GM18499 (cell line): ENCODE results near the gene TCERG1L.
"Not testable (repeated sequence)": the region's sequence is repeated elsewhere in the genome, so short reads cannot be mapped to it uniquely, and the experiment has no call there.

Source experiments
- ATAC-seq: cut with Tn5 transposase; IDR thresholded peaks from one replicate; pipeline ENCODE4 v1.9.1; 2021; ENCODE audit warnings: moderate number of reproducible peaks; ENCODE audit not compliant: insufficient read depth, unreplicated experiment

TCERG1L gene

DNA sequence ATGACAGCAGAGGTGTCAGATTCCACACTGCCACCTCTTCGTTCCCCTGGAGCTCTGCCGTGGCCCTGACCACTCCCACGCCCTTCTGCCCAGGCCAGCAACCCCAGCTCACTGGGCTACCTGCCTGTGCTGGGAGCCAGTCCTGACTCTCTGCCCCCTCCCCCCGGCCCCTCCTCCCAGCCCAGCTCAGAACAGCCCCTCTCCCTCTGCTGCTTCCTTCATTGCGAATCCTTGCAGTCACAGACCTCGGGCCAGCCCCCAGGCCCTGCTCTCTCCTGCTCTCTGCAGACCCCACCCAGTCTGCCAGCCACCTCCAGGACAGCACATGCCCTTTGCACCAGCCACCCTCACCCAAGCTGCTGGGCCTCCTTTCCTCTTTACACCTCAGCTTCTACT lies 60.4 kb downstream of the TCERG1L start:
- no peak for ATAC-seq

DNA sequence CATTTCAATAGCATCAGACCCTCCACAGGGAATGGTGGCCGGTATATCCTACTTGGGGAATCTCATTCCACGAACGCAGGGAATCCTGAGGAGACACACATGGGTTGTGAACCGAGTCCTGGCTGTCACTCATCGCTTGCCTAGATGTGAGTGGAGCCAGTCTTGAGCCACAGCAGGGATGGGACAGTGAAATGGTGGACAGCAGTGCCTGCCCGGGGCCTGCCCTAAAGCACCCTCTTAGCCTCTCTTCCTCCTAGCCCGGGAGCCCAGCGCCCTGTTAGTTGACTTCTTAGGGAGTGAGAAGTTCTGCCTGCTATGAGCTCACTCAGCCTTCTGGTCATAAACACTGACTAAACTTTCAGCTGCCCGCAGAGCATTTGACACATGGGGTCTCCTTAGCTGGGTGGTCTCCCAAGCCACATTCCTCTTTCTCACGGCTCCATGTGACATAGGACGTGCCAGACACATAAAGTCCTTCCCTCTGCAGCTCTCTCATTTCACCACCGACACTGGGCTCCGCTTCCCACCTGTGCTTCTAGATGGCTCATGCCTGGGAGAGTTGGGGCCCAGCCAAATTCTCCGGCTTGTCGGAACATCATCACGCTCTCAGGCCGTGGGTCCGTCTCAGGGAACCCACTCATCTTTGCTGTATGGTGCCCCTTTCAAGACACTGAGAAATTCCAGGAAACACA lies 60.9 kb downstream of the TCERG1L start:
- ATAC-seq = no peak

- ATAC-seq = no peak
Measured at GRCh38 chr10:131249955-131250344, 61.6 kb downstream of the TCERG1L start.

DNA sequence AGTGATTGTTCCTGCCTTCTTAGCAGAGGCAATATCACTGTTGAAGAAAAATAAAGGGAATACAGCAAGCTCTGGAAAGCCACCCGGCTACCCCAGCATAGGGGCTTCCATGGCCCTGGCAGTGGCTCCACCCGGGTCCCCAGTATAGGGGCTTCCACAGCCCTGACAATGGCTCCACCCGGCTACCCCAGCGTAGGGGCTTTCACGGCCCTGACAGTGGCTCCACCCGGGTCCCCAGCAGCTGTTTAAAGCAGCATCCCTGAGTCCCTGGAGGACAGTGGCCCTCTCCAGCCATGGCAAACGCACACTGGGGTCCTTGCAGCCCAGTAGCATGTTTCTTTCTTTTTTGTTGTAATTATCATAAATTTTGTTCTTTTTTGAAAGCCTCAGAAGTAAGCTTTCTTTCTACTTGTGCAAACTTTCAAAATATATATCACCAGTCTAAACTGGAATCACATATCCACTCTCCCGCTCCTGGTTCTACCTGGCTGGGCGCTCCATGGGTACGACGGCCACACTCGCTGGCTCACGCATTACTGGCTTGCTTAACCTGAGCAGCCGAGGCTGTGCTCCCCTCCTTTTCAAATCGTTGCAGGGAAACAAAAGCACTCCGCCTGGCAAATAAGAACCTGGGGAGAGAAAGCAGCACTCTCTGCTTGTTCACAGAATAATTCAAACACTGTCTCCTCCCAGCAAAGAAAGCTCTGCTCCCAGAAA lies 62.1 kb downstream of the TCERG1L start:
- no peak for ATAC-seq

DNA sequence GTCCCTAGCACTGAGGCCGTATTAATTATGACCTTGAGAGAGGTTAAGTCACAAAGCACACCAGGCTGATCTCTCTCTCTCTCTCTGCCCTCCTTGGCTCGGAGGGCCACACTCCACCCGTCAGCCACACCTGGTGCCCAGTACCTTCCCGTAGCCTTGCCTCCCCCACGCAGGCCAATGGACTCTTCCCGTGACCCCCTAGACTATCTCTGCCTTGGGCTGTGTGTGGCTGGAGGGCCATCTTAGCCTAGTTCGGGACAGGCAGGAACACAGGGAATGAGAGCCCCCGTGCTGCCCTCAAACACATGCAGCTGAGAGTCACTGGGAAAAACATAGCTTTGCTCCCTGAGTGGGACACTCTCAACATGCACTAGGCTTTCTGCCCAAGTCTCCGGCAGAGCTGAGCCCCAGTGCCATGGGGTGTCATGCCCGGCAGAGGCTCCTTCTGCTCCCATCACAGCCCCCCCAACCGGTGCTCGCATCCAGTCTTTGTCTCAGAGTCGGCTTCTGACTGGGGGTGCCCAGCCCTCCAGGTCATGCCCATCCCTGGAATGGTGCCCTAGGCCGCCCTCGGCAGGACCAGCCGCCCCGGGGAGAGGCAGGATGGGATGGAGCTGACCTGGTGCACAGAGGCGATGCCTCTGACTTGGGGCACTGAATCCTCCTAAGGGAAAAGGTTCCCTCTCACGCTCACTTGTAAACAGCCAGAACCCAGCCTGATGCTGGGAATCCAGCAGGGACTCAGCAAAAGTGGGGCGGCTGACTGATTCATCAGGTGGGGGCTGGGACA lies 63.0 kb downstream of the TCERG1L start:
- ATAC-seq = no peak

DNA sequence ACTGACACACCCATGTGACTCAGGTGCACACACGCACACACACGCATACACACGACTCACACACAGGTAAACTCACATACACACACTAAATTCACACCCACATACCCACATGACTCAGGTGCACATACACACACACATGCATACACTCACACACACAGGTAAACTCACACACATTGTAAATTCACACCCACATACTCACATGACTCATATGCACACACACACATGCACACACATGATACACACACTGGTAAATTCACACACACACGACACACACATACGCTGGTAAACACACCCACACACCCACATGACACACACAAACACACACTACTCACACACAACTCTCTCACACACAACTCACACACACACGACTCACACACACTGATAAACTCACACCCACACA lies 63.6 kb downstream of the TCERG1L start:
- ATAC-seq = no peak

DNA sequence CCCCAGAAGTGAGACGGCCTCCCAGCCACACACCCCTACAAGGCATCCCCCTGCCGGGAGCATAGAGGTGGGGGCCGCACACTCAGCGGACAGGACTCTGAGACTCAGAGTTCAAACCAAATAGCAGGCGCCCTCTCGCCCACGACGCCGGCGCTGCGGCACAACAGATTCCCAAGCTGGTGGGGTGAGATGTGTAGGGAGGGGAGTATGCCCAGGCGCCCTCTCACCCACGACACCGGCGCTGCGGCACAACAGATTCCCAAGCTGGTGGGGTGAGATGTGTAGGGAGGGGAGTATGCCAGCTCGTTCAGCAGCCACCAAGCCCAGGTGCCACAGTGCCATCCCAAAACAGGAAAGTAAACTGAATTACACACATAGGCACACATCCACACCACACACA lies 64.7 kb downstream of the TCERG1L start:
- ATAC-seq = no peak

GRCh38 chr10:131246089-131246488 lies 65.4 kb downstream of the TCERG1L start:
- ATAC-seq = no peak

- no peak for ATAC-seq
Measured at GRCh38 chr10:131245475-131246059, 66.0 kb downstream of the TCERG1L start.

GRCh38 chr10:131244836-131245235 lies 66.7 kb downstream of the TCERG1L start:
- ATAC-seq = no peak

DNA sequence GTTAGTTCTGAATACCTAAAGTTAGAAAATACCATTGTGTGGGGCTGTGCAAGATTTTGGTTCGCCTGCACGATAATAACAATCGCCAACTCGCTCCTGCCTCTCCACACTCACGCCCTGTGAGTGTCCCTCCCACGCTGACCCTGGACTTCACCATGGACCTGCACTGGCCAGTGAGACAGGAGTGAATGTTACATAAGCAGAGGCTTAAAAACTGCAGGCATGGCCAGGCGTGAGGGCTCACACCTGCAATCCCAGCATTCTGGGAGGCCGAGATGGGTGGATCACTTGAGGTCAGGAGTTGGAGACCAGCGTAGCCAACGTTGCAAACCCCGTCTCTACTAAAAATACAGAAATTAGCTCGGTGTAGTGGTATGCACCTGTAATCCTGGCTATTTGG lies 68.4 kb downstream of the TCERG1L start:
- no peak for ATAC-seq

GRCh38 chr10:131242007-131242406 lies 69.5 kb downstream of the TCERG1L start:
- no peak for ATAC-seq

DNA sequence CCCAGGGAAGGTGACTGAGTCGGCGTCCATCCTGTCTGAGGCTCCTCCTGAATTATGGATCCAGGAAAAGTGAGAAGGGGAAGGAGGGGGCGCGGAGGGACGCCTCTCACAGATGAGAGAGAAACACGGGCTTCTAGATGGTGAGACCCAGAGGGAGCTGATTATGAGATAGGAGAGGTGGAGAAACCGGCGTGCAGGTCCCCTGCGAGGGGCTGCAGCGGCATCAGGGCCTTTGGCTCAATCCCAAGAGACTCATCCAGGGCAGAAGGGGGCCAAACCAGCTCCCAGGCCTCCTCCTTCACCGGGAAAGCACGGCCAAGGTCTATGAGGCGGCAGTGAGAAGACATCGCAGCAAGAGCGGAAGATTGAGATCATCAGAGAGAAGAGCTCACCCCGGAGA lies 70.8 kb downstream of the TCERG1L start:
- ATAC-seq = no peak

DNA sequence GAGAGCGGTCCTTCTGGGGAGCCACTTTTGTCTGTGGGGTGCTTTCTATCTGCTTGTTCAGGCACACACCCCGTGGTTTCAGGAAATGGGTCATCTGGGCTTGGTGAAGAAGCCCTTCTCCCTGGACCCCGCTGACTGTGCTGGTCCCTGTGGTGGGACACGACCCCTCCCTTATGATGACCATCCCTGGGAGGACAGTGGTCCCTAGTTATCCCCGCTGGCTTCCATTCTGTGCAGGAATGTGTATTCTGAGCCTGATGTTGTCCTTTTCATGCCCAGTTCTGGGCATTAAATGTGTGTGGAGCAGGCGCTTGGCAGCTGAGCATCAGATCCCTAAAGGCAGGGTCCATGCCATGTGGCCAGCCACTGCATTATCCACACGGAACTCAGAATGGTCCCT lies 71.6 kb downstream of the TCERG1L start:
- ATAC-seq = no peak

GRCh38 chr10:131239450-131239849 lies 72.1 kb downstream of the TCERG1L start:
- no peak for ATAC-seq

GRCh38 chr10:131238669-131239280 lies 72.7 kb downstream of the TCERG1L start:
- no peak for ATAC-seq

DNA sequence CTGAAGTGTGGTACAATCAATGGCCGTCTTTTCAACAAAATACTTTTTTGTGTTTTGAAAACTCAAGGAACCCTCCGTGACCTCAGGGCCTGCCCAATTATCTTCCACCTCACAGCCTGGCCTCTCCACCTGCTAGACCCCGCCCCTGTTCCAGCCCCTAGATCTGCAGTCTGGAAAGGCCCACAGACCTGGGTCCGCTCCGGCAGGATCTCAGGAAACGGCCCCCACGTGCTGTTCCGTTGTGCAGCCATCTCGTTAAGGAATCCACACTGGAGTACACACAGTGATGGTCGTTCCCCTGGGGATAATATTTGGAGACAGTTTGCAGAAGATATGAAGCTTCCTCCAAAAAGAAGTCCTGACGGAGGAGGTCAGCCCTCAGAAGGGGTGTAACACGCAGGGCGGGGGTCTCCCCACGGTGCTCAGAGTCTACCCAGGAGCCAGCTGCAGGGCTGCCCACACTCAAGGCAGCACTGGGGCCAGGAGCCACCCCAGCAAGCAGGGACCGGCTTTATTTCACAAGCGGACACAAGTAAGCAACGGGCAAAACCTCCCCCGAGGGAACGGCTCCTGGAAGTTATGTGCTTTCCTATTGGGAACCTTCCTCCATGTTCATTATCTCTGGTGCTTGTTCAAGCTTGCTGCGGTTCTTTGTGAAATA lies 73.4 kb downstream of the TCERG1L start:
- no peak for ATAC-seq

DNA sequence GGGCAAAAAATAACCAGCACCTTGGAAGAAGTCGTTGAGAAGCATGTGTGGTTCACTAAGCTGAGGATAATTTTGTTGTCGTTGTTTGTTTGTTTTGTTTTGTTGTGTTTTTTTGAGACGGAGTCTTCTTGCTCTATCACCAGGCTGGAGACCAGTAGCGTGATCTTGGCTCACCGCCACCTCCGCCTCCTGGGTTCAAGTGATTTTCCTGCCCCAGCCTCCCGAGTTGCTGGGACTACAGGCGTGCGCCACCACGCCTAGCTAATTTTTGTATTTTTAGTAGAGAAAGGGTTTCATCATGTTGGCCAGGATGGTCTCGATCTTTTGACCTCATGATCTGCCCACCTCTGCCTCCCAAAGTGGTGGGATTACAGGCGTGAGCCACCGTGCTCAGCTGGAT lies 76.9 kb downstream of the TCERG1L start:
- not testable (repeated sequence) for ATAC-seq

DNA sequence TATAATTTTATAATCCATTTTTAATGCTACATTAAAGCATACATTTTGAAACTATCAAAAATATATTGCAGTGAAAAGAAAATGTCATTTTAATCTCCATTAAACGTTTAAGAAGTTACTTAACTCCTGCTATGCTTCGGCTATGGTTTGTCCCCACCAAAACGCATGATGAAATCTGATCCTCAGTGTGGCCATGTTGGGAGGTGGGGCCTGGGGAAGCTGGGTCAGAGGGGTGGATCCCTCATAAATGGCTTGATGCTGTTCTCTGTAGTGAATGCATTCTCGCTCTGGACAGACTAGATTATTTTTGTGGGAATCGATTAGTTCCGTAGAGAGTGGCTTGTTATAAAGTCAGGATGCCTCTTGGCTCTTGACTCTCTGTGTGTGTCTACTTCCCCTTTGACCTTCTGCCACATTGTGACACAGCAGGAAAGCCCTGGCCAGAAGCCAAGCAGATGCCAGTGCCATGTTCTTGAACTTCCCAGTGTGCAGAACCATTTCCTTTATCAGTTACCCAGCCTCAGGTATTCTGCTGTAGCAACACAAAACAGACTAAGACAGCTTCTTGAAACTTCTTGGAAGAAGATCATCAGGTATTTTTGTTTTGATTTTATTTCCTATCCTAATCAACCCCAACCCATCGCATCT lies 77.8 kb downstream of the TCERG1L start:
- ATAC-seq = no peak
